Smooth muscle cell (in vitro differentiated cells): ENCODE data around the gene SASH3. TPM values are rescaled to one million over a fixed set of nuclear protein-coding genes. Genes with fewer than 3 reads are reported as not detected.

Experiments
- DNase-seq: peaks from one replicate; lab custom pipeline; 2025; ENCODE audit not compliant: unreplicated experiment; lab: John Stamatoyannopoulos, UW
- H2AFZ ChIP-seq: fragments of 200-600 bp; sonication (generic); 2 replicates; pipeline ENCODE4 v1.6.0; 2016; ENCODE audit warnings: antibody characterized with exemption, low read depth, mild to moderate bottlenecking
- H3F3A ChIP-seq: fragments of 200-600 bp; sonication (generic); 2 replicates; pipeline ENCODE4 v1.6.0; 2017; ENCODE audit warnings: antibody characterized with exemption, low read depth
- H3K27ac ChIP-seq: fragments of 200-600 bp; sonication (generic); 2 replicates; pipeline ENCODE4 v1.5.1; 2016; ENCODE audit warnings: low read depth, mild to moderate bottlenecking
- H3K27me3 ChIP-seq: fragments of 200-600 bp; sonication (generic); 2 replicates; pipeline ENCODE4 v1.6.1; 2016; ENCODE audit warnings: low read depth, mild to moderate bottlenecking
- H3K36me3 ChIP-seq: fragments of 200-600 bp; sonication (generic); 2 replicates; pipeline ENCODE4 v1.5.1; 2016; ENCODE audit warnings: low read depth
- H3K4me1 ChIP-seq: fragments of 200-600 bp; sonication (generic); 2 replicates; pipeline ENCODE4 v1.5.1; 2016; ENCODE audit warnings: low read depth
- H3K4me2 ChIP-seq: fragments of 200-600 bp; sonication (generic); 2 replicates; pipeline ENCODE4 v1.6.0; 2016; ENCODE audit warnings: mild to moderate bottlenecking
- H3K4me3 ChIP-seq: fragments of 200-600 bp; sonication (generic); 2 replicates; pipeline ENCODE4 v1.5.1; 2016; ENCODE audit warnings: mild to moderate bottlenecking
- H3K79me2 ChIP-seq: fragments of 200-600 bp; sonication (generic); 2 replicates; pipeline ENCODE4 v1.6.0; 2016; ENCODE audit warnings: low read depth, mild to moderate bottlenecking
- H3K9ac ChIP-seq: fragments of 200-600 bp; sonication (generic); 2 replicates; pipeline ENCODE4 v1.6.0; 2016; ENCODE audit warnings: low read depth
- H3K9me3 ChIP-seq: fragments of 200-600 bp; sonication (generic); replicated peaks from 2 replicates; pipeline ENCODE4 v1.5.1; 2016; ENCODE audit warnings: low read depth
- H4K20me1 ChIP-seq: fragments of 200-600 bp; sonication (generic); 2 replicates; pipeline ENCODE4 v1.6.0; 2016; ENCODE audit warnings: low read depth
- WGBS: methylation state at CpG from one replicate; pipeline ENCODE4 v1.1.7; 2016; ENCODE audit warnings: low lambda C conversion rate; 5-methylcytosine and 5-hydroxymethylcytosine counted together
- polyA plus RNA-seq: library from polyadenylated mRNA; unstranded; fragments of >200 nt; fragmentation: Nextera tagmentation; extraction: Ambion mirVana; gene quantifications from 2 replicates; pipeline ENCODE4 v1.2.1, GENCODE V29; 2016
- total RNA-seq: library from RNA; depleted of rRNA; stranded (reverse); fragments of >200 nt; gene quantifications from 2 replicates; pipeline ENCODE4 v1.2.3, GENCODE V29; 2014
- TF ChIP-seq, protein P1 (sequence below): fragments of 200-600 bp; sonication (generic); IDR thresholded peaks from 2 replicates; pipeline ENCODE4 v1.5.1; 2017; ENCODE audit warnings: borderline replicate concordance, mild to moderate bottlenecking, antibody characterized with exemption; ENCODE audit not compliant: insufficient read depth, poor library complexity, severe bottlenecking

Gene SASH3
- total and polyA plus RNA-seq, 2 experiments from 2014 or later = not detected

DNA sequence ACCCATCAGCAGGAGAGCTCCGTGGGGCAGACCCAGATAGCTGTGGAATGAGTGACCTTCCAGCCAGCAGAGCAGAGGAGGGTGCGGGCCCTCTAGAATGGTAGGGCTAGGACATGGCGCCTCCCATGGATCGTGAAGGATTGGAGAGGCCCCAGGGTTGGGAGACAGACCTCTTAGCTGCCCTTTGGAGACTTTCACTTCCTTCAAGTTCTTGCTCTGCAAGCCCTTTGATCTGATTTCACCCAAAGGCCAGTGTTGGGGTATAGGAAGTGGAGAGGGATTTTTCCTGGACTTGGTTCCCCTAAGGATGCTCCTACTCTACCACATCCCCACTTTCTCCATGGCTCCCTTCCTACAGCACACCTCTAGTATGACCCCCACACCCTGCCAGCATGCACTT is 3.0 kb downstream of the SASH3 start:
- Histone ChIP-seq H4K20me1 (no peaks in the 10 kb centered on the region), H3K27ac (no peak overlapping the region), H3F3A (no peaks in the 10 kb centered on the region), H3K4me1 (no peaks in the 10 kb centered on the region), H3K79me2 (no peaks in the 10 kb centered on the region), H3K4me2 (no peak overlapping the region), H3K9ac (no peak overlapping the region), H3K4me3 (no peak overlapping the region), H3K9me3 (no peaks in the 10 kb centered on the region), H3K27me3 (no peaks in the 10 kb centered on the region), H3K36me3 (no peaks in the 10 kb centered on the region), H2AFZ (no peak overlapping the region)
- 87% methylated on average over 4 of the region's 4 CpGs for WGBS
- TF ChIP-seq, protein P1, sequence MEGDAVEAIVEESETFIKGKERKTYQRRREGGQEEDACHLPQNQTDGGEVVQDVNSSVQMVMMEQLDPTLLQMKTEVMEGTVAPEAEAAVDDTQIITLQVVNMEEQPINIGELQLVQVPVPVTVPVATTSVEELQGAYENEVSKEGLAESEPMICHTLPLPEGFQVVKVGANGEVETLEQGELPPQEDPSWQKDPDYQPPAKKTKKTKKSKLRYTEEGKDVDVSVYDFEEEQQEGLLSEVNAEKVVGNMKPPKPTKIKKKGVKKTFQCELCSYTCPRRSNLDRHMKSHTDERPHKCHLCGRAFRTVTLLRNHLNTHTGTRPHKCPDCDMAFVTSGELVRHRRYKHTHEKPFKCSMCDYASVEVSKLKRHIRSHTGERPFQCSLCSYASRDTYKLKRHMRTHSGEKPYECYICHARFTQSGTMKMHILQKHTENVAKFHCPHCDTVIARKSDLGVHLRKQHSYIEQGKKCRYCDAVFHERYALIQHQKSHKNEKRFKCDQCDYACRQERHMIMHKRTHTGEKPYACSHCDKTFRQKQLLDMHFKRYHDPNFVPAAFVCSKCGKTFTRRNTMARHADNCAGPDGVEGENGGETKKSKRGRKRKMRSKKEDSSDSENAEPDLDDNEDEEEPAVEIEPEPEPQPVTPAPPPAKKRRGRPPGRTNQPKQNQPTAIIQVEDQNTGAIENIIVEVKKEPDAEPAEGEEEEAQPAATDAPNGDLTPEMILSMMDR = no peak
- no peak for DNase-seq

DNA sequence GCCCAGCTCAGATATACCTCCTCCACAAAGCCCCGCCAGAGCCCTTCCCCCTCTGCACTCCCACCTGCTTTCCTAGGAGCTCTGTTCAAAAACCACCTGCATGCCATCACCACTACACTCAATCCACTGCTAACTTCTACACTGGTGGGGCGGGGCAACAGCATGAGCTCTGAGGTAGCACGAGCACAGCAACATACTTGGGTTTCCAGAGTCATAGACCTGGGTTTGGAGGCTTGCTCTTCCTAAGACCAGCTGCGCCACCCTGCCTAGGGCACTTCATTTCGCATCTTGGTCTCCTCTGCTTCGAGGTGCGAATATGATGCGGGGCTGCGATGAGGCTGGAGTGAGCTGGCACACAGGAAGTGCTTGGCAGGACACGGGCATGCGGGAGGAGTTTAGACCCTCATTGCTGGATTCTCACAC is 3.6 kb downstream of the SASH3 start:
- TF ChIP-seq, protein P1 = no peak
- Histone ChIP-seq H3F3A (no peaks in the 10 kb centered on the region), H3K4me1 (no peaks in the 10 kb centered on the region), H3K27ac (no peak overlapping the region), H2AFZ (no peak overlapping the region), H3K4me2 (no peak overlapping the region), H3K9ac (no peak overlapping the region), H3K36me3 (no peaks in the 10 kb centered on the region), H3K4me3 (no peak overlapping the region), H4K20me1 (no peaks in the 10 kb centered on the region), H3K27me3 (no peaks in the 10 kb centered on the region), H3K9me3 (no peaks in the 10 kb centered on the region), H3K79me2 (no peaks in the 10 kb centered on the region)
- no peak for DNase-seq
- WGBS = 88% methylated on average over 11 of the region's 11 CpGs

DNA sequence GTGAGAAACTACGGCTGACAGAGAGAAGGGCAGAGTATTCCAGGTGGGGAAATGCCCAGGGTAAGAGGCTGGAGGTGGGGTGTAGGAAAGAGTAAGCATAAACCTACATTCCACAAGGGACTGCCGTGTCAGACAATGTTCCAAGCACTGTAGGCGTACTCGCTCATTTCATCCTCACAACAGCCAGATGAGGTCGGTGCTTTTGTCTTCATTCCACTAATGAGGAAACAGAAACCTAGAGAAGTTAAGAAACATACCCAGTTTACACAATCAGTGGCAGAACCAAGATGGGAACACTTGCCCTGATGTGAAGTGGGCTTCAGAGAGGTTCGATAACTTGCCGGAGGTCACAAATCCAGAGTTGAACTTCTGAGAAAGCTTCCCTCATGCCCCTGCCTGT is 4.6 kb downstream of the SASH3 start:
- Histone ChIP-seq H3F3A (no peaks in the 10 kb centered on the region), H3K27me3 (no peaks in the 10 kb centered on the region), H2AFZ (no peak overlapping the region), H3K9ac (no peak overlapping the region), H4K20me1 (no peaks in the 10 kb centered on the region), H3K36me3 (no peaks in the 10 kb centered on the region), H3K4me2 (no peak overlapping the region), H3K4me1 (no peaks in the 10 kb centered on the region), H3K9me3 (no peaks in the 10 kb centered on the region), H3K4me3 (no peak overlapping the region), H3K79me2 (no peaks in the 10 kb centered on the region), H3K27ac (no peak overlapping the region)
- TF ChIP-seq, protein P1 = no peak
- 84% methylated on average over 7 of the region's 7 CpGs for WGBS
- no peak for DNase-seq

DNA sequence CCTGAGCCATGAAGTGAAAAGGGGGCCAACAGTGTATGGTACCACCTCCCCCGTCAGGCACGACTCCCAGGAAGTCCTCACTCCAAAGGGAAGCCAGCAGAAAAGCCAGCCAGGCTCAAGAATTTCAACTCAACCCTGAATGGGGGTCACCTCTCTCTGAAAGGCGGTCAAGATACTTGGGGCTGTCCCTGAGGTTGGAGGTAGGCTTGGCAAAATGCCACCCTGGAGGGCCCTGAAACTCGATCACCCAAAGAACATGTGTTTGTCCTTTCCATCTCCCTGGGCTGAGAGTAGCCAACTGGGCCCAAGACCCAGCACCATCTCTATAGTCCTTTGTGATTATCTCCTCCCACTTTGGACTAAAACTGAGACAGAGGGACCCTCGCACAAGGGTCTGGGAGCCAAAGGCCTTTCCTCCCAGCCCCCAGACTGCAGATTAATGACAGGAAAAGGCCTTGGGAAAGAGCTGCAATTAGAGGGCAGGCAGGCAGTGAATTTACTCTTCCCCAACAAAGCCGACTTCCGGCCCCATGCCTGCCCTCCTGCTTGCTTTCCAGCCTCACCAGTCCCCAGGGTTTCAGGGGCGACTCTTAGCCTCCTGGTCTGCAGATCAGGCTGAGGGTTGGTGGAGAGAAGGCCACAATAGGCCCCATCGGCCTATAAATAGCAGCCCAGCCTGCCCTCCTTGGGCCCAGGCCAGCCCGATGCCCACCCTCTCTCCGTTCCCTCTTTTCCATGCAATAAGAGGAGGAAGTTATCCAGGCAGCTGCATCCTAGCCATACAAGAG is 5.6 kb downstream of the SASH3 start:
- WGBS = 78% methylated on average over 11 of the region's 11 CpGs
- TF ChIP-seq, protein P1 = no peak
- Histone ChIP-seq H3K27ac (no peak overlapping the region), H3K4me1 (no peaks in the 10 kb centered on the region), H3K9me3 (no peaks in the 10 kb centered on the region), H3K4me2 (no peak overlapping the region), H3K9ac (no peak overlapping the region), H4K20me1 (no peaks in the 10 kb centered on the region), H3K79me2 (no peaks in the 10 kb centered on the region), H3K36me3 (no peaks in the 10 kb centered on the region), H2AFZ (no peak overlapping the region), H3K27me3 (no peaks in the 10 kb centered on the region), H3K4me3 (no peak overlapping the region), H3F3A (no peaks in the 10 kb centered on the region)
- no peak for DNase-seq
